OCI-LY7 (cell line): Measurements from ENCODE around the gene CLPSL2. TPM values are rescaled to one million over a fixed set of nuclear protein-coding genes. Genes with fewer than 3 reads are reported as not detected.
A peak's percentile ranks its signal among the peaks of the same experiment; 100 is the strongest.

ENCODE experiments used
- BruUV-seq: library from RNA; stranded (reverse); fragments of 400-500 nt; replicated peaks from 2 replicates; lab custom pipeline; 2021; lab: Mats Ljungman, UMichigan
- CTCF ChIA-PET: fragments of 300-600 bp; sonication (Branson Sonifier 250); formaldehyde crosslinking; loops from one replicate; lab custom pipeline; 2022; ENCODE audit warnings: antibody characterized with exemption; ENCODE audit not compliant: unreplicated experiment; lab: Charles Lee
- POLR2A ChIA-PET: fragments of 300-600 bp; sonication (Branson Sonifier 250); formaldehyde crosslinking; loops from one replicate; lab custom pipeline; 2022; ENCODE audit warnings: antibody characterized with exemption; lab: Charles Lee
- DNase-seq: peaks from one replicate; pipeline ENCODE4 v3.0.0-alpha.2; 2015; ENCODE audit warnings: low spot score
- H2AFZ ChIP-seq: fragments of 200-600 bp; sonication (generic), shearing (Covaris generic); 2 replicates; pipeline ENCODE4 v1.6.1; 2014; ENCODE audit warnings: mild to moderate bottlenecking, antibody characterized with exemption, low read length, moderate library complexity
- H3K27ac ChIP-seq: fragments of 200-600 bp; sonication (generic); 2 replicates; pipeline ENCODE4 v1.5.1; 2014; ENCODE audit warnings: mixed run types, low read depth, mild to moderate bottlenecking, moderate library complexity, low read length, inconsistent platforms; ENCODE audit not compliant: poor library complexity, severe bottlenecking
- H3K36me3 ChIP-seq: fragments of 200-600 bp; sonication (generic); 2 replicates; pipeline ENCODE4 v1.6.1; 2014; ENCODE audit warnings: mild to moderate bottlenecking, antibody characterized with exemption, low read length, moderate library complexity, mixed read lengths; ENCODE audit not compliant: insufficient read depth
- H3K4me1 ChIP-seq: fragments of 200-600 bp; sonication (generic); 2 replicates; pipeline ENCODE4 v1.5.1; 2014; ENCODE audit warnings: mild to moderate bottlenecking, low read length; ENCODE audit not compliant: insufficient read depth, poor library complexity, severe bottlenecking
- H3K4me2 ChIP-seq: fragments of 200-600 bp; sonication (generic); 2 replicates; pipeline ENCODE4 v1.6.1; 2014; ENCODE audit warnings: mild to moderate bottlenecking, low read length
- H3K4me3 ChIP-seq: fragments of 200-600 bp; sonication (generic); 2 replicates; pipeline ENCODE4 v1.5.1; 2014; ENCODE audit warnings: mild to moderate bottlenecking, low read depth, low read length; ENCODE audit not compliant: poor library complexity, severe bottlenecking
- H3K79me2 ChIP-seq: fragments of 200-600 bp; sonication (generic); 2 replicates; pipeline ENCODE4 v1.6.1; 2016; ENCODE audit warnings: low read depth, mild to moderate bottlenecking, low read length, moderate library complexity, mixed read lengths; ENCODE audit not compliant: insufficient read depth
- H3K9me2 ChIP-seq: fragments of 200-600 bp; sonication (generic); 2 replicates; pipeline ENCODE4 v1.6.1; 2016; ENCODE audit warnings: mild to moderate bottlenecking, low read length, mixed read lengths; ENCODE audit not compliant: insufficient read depth
- H3K9me3 ChIP-seq: fragments of 200-600 bp; sonication (generic); 2 replicates; pipeline ENCODE4 v1.6.1; 2014; ENCODE audit warnings: mild to moderate bottlenecking, mixed run types, low read length, mixed read lengths
- H4K20me1 ChIP-seq: fragments of 200-600 bp; sonication (generic); 2 replicates; pipeline ENCODE4 v1.6.1; 2014; ENCODE audit warnings: mild to moderate bottlenecking, antibody characterized with exemption, low read length, moderate library complexity, mixed read lengths; ENCODE audit not compliant: insufficient read depth
- CTCF ChIP-seq: fragments of 200-600 bp; sonication (generic); conservative IDR thresholded peaks from 2 replicates; pipeline ENCODE4 v1.5.1; 2014; ENCODE audit warnings: mild to moderate bottlenecking, antibody characterized with exemption, low read length, moderate library complexity, mixed read lengths
- EZH2phosphoT487 ChIP-seq: fragments of 200-600 bp; sonication (generic); IDR thresholded peaks from 2 replicates; pipeline ENCODE4 v1.6.1; 2018; ENCODE audit warnings: low read depth, borderline replicate concordance, mild to moderate bottlenecking, mixed run types, antibody characterized with exemption, low read length, moderate library complexity, mixed read lengths
- intact Hi-C: fragments of 100-400 bp; cut with micrococcal nuclease; formaldehyde crosslinking; loops from one replicate; pipeline ENCODE4 v1.10.0; 2022; ENCODE audit not compliant: unreplicated experiment
- total RNA-seq, 2 experiments: library from RNA; depleted of rRNA in 1 of 2; stranded (reverse); fragments of >200 nt in 1 of 2; shearing (Covaris generic) in 1 of 2; gene quantifications; 2 replicates each; pipeline ENCODE4 v1.2.3, GENCODE V29; 2014 to 2022

Gene CLPSL2
- total RNA-seq, 2 experiments from 2014 or later = not detected

GRCh38 chr6:35727935-35728682 lies 48.3 kb upstream of the CLPSL2 start:
- Histone ChIP-seq H2AFZ (peak overlapping the region; percentile 15; the same call in 1 of the 2 replicates), H4K20me1 (no peaks in the 10 kb centered on the region), H3K4me3 (peak overlapping the region; percentile 75), H3K36me3 (no peaks in the 10 kb centered on the region), H3K4me1 (peaks cover 80% of the 10 kb centered on the region), H3K9me2 (no peaks in the 10 kb centered on the region), H3K79me2 (peaks cover 11% of the 10 kb centered on the region; the same call in 1 of the 2 replicates), H3K9me3 (no peaks in the 10 kb centered on the region), H3K27ac (peak overlapping the region; percentile 96), H3K4me2 (peak overlapping the region; percentile 96)
- ChIA-PET CTCF (interaction anchor here (1.1 to 2.3 kb wide), 3 partner anchors 12 to 139 kb away, joined by 3 to 11 read pairs (median 3); no protein-coding TSS in a partner anchor), POLR2A (interaction anchor here (0.6 to 2.6 kb wide), 10 partner anchors 8 to 1072 kb away, joined by 3 to 7 read pairs (median 3); no protein-coding TSS in a partner anchor)
- no TSS peak for BruUV-seq
- DNase-seq = peak; percentile 94
- intact Hi-C loops = loop anchor here (1.0 kb wide), 1 partner anchor 40 kb away; the partner anchor contains the start of gene FKBP5
- TF ChIP-seq EZH2phosphoT487 (no peak), CTCF (no peak)

GRCh38 chr6:35728683-35729678 lies 47.4 kb upstream of the CLPSL2 start:
- ChIA-PET POLR2A (interaction anchor here (0.6 to 2.6 kb wide), 5 partner anchors 9 to 1035 kb away, joined by 3 to 7 read pairs (median 3); no protein-coding TSS in a partner anchor), CTCF (interaction anchor here (1.1 to 2.3 kb wide), 3 partner anchors 12 to 139 kb away, joined by 3 to 11 read pairs (median 3); no protein-coding TSS in a partner anchor)
- Histone ChIP-seq H3K4me1 (peaks cover 82% of the 10 kb centered on the region), H3K4me2 (peak overlapping the region; percentile 96), H4K20me1 (no peaks in the 10 kb centered on the region), H3K9me3 (no peaks in the 10 kb centered on the region), H3K4me3 (peak overlapping the region; percentile 75), H3K27ac (peak overlapping the region; percentile 96), H3K79me2 (peaks cover 11% of the 10 kb centered on the region; the same call in 1 of the 2 replicates), H2AFZ (peak overlapping the region; percentile 15; the same call in 1 of the 2 replicates), H3K9me2 (no peaks in the 10 kb centered on the region), H3K36me3 (no peaks in the 10 kb centered on the region)
- DNase-seq = peak; percentile 85
- intact Hi-C loops = loop anchor here (1.0 kb wide), 1 partner anchor 41 kb away; the partner anchor contains the start of gene FKBP5
- peak; percentile 63 for TF ChIP-seq CTCF
- no peak for TF ChIP-seq EZH2phosphoT487
- no TSS peak for BruUV-seq
